GM03348 (cell line): ENCODE data around the gene CBY1.
"Not testable (repeated sequence)": the region's sequence is repeated elsewhere in the genome, so short reads cannot be mapped to it uniquely, and the experiment has no call there.

Experiments
- DNase-seq: peaks from one replicate; pipeline ENCODE4 v3.0.0; 2012; ENCODE audit warnings: low spot score

Gene CBY1

DNA sequence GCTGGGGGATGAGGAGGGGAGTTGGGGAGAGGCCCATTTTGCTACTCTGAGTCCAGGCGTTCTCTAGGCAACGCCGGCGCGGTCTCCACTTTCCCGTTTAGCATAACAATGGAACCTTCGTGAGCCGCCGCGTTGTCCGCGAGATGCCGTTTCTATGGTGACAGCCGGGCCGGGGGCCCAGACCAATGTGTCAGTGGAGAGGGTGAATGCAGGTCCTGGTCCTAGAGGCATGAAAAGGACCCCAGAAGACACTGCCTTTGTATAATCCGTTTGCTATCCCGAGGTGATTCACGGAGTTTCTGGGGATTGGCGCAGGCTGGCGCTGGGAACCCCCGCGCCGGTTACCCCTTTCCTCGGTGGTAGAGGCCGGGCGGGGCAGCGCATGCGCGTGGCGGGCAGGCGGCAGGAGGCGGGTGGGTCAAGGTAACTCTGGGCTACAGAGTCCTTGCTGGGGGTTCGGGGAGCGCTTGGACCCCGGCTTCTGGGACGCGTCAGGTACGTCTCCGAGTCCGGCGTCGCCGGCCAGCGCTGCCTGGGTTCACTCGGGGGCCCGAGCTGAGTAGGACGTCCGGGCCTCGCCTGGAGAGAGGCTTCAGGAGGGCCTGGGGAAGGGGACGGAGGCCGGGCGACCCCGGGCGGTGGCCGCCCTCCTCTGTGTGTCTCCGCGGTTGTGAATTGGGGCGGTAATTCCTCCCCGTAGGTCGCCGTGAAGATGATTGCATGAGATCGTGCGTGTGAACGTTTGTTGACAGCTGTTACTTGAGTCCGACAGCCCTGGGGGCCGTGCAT is at the start of gene CBY1, which contains the start of gene FAM227A:
TSS of gene CBY1 (plus strand) at position 383 of the 789 bp plus-strand sequence. CDS start 11,417 bp downstream, outside the sequence.
TSS of gene FAM227A (minus strand) at position 137 of the 789 bp plus-strand sequence. CDS start 6,224 bp downstream, outside the sequence.
- peak; percentile 98 for DNase-seq

DNA sequence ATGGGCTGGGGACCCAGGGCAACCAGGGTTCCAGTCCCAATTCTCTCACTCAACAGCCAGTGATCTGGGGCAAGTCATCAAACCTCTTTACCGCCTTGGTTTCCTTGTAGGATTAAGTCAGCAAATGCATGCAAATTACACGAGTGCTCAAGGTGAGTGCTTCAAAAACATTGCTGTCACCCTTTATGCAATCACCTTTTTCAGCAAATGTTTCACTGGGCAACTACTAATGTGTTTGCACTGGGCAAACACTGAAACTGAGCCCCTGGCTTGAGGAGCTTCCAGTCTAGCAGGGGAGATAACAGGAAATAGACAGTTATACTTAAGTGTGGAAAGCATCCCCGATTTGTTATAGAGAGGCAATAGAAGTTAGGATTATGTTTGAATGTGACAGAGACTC is 48.8 kb upstream of the CBY1 start:
- no peak for DNase-seq

DNA sequence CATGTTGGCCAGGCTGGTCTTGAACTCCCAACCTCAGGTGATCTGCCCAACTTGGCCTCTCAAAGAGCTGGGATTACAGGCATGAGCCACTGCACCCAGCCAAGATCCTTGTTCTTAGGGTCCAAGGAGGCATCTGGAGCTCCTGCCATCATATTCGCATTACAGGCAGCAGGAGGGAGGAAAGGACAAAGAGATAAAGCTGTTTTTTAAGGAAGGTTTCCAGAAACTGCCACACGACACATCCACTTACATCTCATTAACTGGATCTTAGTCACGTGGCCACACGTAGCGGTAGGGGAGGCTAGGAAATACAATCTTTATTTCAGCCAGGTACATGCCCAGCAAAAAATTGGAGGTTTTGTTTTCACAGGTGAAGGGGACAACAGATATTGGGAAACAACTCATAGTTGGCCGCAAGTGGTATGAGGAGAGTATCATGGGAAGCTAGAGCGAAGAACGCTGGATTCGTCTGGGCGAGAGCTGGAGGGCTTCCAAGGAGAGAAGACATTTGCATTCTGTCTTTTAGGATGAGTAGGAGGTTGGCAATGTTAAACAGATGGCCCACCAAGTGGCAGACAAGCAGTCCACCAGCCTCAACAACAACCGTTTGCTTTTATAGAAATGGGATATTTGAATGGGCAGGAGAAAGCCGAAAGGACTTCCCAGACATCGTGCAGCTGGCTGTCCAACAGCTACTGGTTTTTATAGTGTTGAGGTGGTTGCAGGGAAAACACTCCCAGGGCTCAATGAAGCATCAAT is 47.3 kb upstream of the CBY1 start:
- DNase-seq = no peak

DNA sequence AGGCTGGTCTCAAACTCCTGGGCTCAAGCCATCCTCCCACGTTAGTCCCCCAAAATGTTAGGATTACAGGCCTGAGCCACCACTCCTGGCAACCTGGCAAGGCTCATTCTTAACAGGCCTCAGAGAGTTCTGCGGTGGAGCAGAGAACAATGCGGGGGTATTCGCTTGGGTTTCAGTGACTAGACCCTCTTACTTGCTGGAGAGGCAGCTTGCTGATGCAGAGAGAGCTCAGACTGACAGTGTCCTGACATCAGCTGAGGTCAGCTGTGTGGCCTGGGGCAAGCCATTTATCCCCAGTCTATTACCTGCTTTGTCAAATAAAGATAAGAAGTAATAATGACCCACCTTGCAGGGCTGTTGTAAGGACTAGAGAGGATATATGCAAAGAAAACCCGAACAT is 46.2 kb upstream of the CBY1 start:
- DNase-seq = no peak

DNA sequence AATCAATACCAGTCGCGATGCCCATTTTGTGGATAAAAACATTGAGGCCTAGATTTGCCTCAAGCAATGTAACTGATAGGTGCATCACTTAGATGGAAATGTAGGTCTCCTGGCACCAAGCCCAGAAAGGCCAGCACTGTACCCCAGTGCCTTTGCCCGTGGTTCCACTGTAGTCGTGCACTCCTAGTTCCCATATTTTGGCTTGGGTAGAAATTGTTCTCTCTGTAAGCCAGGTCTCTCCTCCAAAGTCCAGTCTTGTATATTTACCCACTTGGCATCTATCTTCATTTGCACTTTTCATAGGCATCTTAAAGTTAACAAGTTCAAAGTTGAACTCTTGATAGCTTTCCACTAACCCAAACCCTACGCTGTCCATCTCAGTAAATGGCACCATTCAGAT is 44.9 kb upstream of the CBY1 start:
- DNase-seq = no peak

DNA sequence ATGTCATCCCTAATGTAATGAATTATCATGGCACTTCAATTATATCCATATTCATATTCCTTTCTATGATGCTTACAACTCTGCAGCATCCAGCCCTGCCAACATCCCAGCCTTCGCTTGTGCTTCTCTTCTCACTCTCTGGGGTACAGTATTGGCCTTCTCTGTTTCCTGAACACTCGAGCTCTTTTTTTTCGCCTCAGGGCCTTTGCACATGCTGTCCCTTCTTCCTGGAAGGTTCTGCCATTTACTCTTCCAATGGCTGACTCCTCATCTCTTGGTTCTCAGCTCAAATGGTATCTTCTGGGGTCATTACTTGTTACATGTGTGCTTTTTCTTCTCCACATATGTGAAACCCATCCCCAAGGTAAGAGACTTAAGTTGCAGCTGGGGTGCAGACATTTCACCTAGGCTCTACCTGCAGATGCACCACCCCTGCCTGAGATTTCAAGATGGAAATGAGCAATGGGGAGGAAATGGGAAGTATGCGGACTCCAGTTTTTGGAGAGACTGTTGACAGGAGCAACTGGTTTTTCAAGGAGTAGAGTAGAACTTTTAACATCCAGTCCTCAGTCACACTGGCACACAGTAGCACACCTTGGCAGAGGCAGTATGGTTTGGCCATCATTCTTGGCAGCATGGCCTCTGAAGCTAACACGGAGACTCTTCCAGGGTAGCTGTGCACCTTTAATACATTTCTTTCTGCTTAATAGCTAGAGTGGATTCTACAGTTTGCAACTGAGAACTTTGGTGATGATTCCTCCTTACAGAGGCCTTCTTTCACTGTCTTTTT is 44.0 kb upstream of the CBY1 start:
- no peak for DNase-seq

DNA sequence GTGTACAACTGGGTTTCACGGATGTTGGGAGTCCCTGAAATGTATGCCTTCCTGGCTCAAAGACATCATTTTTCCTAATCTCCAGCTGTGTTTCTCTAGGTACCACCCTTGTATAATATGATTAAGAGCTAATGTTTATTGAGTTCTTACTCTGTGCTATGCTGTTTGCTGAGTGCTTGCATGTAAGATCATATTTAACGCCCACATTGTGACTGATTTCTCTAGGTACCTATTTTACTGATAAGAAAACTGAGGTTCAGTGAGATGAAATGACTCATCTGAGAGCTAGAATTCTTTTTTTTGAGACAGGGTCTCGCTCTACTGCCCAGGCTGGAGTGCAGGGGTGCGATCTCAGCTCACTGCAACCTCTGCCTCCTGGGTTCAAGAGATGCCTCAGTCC is 42.9 kb upstream of the CBY1 start:
- no peak for DNase-seq

DNA sequence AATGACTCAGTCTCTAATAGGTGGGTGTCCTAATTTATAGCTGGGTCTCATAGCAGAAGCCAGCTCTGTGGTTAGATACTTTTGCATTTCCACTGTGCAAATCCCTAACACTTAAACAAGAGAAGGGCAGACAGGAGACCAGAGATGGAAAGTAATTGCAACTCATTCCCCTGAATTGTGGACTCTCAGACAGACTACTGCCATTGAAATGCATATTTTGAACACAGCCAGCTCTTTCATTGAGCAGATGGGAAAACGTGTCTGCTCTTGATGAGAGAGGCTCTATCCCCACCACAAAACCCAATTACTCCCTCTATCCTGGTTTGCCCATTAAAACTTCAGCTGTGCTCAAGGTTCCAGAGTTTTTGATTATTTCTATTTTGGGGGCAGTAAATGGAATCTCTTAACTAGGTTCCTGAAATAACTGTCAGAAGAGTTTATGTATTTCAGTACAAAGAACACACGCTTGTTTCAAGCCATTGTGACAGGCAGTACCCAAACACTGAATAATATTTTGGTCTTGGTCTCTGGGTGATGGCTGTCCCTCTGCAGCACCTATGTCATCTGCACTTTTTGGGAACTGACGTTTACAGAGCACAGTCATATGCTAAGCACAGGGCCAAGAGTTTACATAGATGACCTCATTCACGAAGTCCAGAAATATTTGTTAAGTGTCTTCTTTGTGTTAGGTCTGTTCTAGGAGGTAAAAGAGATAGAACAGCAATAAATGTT is 41.9 kb upstream of the CBY1 start:
- DNase-seq = no peak

DNA sequence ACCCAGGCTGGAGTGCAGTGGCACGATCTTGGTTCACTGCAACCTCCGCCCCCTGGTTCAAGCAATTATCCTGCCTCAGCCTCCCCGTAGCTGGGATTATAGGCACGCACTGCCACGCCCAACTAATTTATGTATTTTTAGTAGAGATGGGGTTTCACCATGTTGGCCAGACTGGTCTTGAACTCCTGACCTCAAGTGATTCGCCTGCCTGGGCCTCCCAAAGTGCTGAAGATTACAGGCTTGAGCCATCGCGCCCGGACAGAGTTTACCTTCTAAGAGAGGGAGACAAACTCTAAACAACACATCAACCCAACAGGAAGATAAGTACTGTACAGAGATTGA is 41.4 kb upstream of the CBY1 start:
- DNase-seq = not testable (repeated sequence)

DNA sequence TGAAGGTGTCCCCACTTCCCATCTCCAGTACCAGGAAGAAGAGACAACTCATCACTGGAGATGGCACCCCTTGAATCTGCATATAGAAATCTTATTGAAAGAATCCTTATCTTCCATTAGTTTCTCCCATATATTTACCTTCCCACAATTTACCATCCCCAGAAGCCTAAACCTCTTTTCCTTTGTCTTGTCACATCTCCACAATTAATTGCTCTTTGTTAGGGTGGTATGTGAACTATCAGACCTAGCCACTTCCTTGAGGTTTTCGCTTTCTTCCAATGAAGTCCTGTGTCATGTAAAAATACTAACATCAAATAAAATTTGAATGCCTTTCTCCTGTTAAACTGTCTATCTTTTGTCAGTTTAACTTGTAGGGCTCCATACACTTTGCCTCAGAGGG is 38.2 kb upstream of the CBY1 start:
- DNase-seq = no peak

DNA sequence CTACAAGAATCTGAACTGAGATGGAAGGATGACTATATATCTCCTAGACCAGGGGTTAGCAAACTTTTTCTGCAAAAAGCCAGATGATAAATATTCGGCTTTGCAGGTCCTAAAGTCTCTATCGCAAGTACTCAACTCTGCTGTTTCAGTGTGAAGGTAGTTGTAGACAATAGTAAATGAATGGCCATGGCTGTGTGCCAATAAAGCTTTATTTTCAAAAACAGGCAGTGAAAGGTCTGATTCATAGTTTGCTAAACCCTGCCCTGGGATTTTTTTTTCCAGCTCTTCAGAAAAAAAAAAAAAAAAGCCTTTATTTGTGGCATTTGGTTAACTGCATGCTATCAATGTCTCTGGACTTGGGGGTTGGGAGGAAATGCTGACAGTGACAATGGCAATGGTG is 37.8 kb upstream of the CBY1 start:
- no peak for DNase-seq

DNA sequence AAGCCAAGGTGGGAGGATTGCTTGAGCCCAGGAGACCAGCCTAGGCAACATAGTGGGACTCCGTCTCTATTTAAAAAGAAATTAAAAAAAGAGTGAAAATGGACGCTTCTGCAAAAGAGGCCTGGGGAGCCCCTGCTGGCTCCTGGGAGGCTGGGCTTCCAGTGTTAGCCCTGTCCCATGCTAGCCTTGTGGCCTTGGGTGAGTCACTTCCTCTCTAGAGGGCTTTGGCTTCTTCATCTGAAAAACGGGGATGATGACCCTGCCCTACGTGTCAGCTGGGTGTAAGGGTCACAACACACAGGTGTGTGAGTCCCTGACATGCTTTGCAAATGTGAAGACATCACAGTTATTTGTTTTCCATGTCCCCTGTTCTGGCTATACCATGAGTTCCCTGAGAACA is 33.1 kb upstream of the CBY1 start:
- DNase-seq = no peak

DNA sequence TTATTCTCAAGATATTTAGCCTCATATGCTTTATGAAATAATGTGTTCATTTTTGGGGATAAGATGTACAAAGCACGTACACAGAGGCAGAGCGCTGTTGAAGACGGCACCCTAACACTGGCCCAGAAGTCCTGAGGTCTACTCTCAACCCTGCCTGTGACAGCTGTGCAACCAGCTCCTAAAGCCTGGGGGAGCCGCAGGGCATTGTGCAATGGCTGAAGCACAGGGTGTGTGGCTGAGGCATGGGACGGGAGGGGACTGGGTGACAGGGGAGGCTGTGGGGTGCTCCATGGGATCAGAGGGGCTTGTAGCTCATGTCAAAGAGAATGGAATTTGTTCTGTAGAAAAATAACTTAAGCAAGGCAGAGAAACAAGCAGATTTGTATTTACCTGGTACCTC is 28.0 kb upstream of the CBY1 start:
- DNase-seq = no peak

DNA sequence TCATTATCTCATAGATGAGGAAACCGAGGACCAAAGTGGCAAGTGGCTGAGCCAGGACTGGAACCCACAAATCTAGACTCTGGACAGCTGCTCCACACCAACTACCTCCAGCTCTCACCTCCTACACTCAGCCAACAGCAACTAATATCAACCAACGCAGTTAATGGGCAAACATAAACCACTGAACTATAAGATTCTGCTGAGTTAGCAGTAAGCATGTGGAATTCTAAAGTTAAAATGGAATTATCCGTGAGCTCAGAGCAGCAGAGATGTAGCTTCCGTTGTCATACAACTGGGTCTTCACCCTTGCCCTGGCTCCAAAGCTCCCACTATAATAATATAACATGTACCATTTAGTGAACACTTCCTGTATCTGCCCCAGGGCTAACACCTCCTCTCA is 27.3 kb upstream of the CBY1 start:
- no peak for DNase-seq

DNA sequence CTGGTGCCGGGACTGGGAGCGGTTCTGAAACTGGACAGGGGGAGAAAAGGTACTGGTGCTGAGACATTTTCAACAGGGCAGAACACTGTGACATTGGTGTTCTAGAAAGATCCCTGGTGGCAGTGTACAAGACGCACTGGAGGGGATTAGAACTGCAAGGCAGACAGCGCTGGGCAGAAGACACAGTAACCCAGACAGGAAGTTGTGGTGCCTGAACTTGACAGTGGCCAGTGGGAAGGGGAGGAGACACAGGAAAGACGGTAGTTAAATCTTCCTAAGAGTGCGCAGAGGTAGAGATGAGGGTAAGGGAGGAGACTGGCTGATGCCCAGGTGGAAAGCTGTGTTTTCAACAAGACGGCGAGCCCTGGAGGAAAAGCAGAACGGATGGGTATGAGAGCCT is 24.7 kb upstream of the CBY1 start:
- DNase-seq = no peak

DNA sequence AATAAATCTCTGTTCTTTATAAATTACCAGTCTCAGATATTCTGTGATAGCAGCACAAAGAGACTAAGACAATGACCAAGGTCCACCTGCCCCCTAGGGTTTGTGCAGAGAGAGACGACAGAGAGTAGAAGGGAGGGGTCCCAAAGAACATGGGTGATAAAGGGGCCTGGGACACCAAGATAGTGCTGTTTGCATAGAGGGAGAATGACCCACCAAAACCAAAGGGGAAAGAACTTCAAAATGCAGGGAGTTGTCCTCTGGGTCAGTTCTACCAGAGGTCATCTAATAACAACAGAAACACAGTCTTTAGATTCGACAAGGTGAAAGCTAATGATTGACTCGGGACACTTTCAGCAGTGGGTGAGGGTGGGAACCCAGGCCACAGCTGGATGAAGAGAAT is 23.9 kb upstream of the CBY1 start:
- DNase-seq = no peak

DNA sequence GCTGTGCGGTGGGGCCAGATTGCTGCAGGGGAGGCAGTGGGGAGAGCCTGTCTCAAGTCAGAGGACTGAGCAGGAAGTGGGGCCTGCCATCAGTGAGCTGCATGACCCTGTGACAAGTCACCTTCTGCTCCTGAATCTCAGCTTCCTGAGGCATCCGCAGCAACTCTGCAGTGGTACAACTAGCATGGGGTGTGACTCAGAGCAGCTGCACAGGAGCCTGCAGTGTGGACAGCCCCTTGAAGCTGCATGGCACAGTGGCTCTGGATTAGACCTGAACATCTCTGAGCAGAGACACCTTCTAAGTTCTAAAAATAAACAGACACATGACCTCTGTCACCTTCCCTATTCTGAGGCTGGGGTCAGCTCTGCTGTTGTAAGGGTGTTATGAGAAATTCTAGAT is 18.2 kb upstream of the CBY1 start:
- DNase-seq = no peak

DNA sequence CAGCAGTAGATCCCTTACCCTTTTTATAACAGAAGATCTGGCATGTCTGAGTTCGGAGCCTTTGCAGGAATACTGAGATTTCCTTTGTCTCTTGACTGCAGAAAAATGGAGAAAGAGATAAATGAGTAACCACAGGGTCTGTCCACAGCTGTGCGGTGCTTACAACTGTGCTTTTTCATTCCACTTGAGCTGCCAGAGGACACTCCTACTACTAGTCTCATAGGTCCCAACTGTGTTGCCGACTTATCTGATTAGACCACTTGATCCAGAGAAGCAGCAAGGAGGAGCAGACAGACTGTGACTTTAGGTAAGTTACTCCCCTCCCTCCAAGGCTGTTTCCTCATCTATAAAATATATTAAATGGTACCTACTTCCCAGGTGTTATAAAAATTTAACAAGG is 17.7 kb upstream of the CBY1 start:
- DNase-seq = no peak

DNA sequence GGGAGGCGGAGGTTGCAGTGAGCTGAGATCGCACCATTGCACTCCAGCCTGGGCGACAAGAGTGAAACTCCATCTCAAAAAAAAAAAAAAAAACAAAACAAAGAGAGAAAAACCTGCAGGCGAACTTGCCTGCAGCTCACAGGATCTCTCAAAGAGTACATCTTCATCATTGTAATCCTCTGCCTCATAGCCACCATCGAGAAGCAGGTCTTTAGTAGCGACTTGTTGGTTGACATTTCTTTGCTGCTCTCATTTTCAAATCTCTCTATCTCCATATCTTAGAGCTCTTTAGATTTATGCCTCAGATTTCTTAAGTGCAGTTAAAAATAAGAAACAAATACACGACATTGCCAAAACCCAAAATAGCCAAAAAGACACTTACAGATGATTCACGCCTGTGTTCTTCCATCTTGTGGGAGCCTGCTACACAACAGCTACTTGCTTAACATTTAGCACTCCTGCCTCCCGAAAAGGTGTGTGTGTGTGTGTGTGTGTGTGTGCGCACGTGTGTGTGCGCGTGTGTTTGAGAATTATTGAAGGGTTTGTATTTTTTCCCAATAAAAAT is 14.9 kb upstream of the CBY1 start:
- no peak for DNase-seq

DNA sequence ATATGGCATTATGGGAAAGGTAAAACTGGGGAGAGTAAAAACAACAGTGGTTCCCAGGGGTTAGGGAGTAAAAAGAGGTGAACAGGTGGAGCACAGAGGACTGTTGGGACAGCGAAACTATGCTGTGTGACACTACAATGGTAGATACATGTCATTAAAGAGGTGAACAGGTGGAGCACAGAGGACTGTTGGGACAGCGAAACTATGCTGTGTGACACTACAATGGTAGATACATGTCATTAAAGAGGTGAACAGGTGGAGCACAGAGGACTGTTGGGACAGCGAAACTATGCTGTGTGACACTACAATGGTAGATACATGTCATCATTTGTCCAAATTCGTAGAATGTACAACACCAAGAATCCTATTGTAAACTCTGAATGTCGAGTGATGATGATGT is 12.2 kb upstream of the CBY1 start:
- not testable (repeated sequence) for DNase-seq

DNA sequence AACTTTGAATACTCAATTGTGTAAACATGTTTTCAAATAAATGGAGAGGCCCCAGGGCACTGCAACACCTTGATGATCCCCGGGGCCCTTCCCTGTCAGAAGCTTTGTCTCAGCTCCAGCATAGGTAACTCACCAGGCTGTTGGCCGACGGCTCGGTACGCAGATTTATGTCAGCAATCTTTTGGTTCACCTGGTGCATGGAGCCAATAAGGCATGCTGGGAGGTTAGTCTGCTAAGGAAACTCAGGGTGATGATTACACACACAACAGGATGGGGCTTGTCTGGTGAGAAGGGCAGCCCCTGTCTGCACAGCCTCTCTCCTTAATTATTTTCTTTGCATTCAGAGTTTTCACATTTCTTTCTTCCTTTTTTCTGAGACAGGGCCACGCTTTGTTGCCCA is 11.0 kb upstream of the CBY1 start:
- no peak for DNase-seq
